Pancreas (tissue), 10 donors: ENCODE measurements around the gene HYAL4. TPM values are rescaled to one million over a fixed set of nuclear protein-coding genes. Genes with fewer than 3 reads are reported as not detected.
A peak's percentile ranks its signal among the peaks of the same experiment; 100 is the strongest.

Experiments
- ATAC-seq, 4 donors: fragments of 200-7000 bp; cut with Tn5 transposase; one replicate each; pipeline versions ENCODE4 v1.8.0 to v1.9.1; 2020; ENCODE audit warnings: mild to moderate bottlenecking in 4 of 4, moderate library complexity in 4 of 4
- DNase-seq, 6 donors: peaks; one replicate each; pipeline ENCODE4 v3.0.0-alpha.2; 2020
- FAIRE-seq: peaks from 2 replicates; lab custom pipeline; 2012; peaks lifted over from hg19 to GRCh38; lab: Jason Lieb, UNC
- H3K27ac ChIP-seq, 4 donors: fragments of 200-600 bp; sonication (generic); 1 replicate in 3 of 4; 2 replicates in 1 of 4; pipeline versions ENCODE4 v1.5.0 to v1.8.0; 2020
- H3K27me3 ChIP-seq, 4 donors: fragments of 200-600 bp; one replicate each; pipeline ENCODE4 v1.8.0; 2021
- H3K36me3 ChIP-seq, 3 donors: fragments of 200-600 bp; sonication (generic) in 1 of 3; one replicate each; pipeline versions ENCODE4 v1.5.0 to v1.8.0; 2020 to 2021
- H3K4me1 ChIP-seq, 3 donors: fragments of 200-600 bp; one replicate each; pipeline ENCODE4 v1.8.0; 2021
- H3K4me3 ChIP-seq, 4 donors: fragments of 200-600 bp; sonication (generic) in 2 of 4; one replicate each; pipeline versions ENCODE4 v1.5.0 to v1.8.0; 2020 to 2021
- H3K9me3 ChIP-seq, 4 donors: fragments of 200-600 bp; one replicate each; pipeline ENCODE4 v1.8.0; 2021
- WGBS, 2 donors: extraction: QIAGEN DNeasy Blood & Tissue Kit; methylation state at CpG; one replicate each; pipeline ENCODE4 v1.1.7; 2013; 5-methylcytosine and 5-hydroxymethylcytosine counted together
- intact Hi-C, 3 donors: fragments of 100-400 bp; cut with DNase I; formaldehyde crosslinking; loops; one replicate each; pipeline versions ENCODE4 v1.11.1 to v1.14.2; 2022
- polyA plus RNA-seq, 2 donors: library from polyadenylated mRNA; stranded (reverse); fragments of 200-250 nt; gene quantifications; one replicate each; pipeline ENCODE4 v1.2.3, GENCODE V29; 2013
- total RNA-seq, 6 donors: library from RNA; stranded (reverse); fragmentation: NEBNext Ultra II Directional in 4 of 6; extraction: Animal tissue kit (Norgen Biotek cat#: 25700) in 4 of 6; gene quantifications; one replicate each; pipeline versions ENCODE4 v1.2.1 to v1.2.4, GENCODE V29; 2021 to 2023
- TF ChIP-seq, protein P1 (sequence below), 4 donors: fragments of 200-600 bp; sonication (generic) in 3 of 4; IDR thresholded peaks; one replicate each; pipeline versions ENCODE4 v1.5.0 to v1.8.0; 2021; ENCODE audit warnings: antibody characterized with exemption in 4 of 4
- donor health status: healthy with polysubstance abuse.
- donor health status: DM: no; HTN: no; CAD: no; lungs with moderate emphysema.
- donor health status: DM: no; HTN: no; CAD: no.
- donor health status: control.
- donor health status: control.
- donor health status: Bipolar disorder and iron deficiency.
- donor health status: DM: yes; HTN: yes; CAD: no.
- donor health status: DM: no; HTN: no; CAD: no.
- donor health status: DM: no; HTN: no; CAD: no.
- donor health status: DM: yes; HTN: yes; CAD: no.

Gene HYAL4, protein sequence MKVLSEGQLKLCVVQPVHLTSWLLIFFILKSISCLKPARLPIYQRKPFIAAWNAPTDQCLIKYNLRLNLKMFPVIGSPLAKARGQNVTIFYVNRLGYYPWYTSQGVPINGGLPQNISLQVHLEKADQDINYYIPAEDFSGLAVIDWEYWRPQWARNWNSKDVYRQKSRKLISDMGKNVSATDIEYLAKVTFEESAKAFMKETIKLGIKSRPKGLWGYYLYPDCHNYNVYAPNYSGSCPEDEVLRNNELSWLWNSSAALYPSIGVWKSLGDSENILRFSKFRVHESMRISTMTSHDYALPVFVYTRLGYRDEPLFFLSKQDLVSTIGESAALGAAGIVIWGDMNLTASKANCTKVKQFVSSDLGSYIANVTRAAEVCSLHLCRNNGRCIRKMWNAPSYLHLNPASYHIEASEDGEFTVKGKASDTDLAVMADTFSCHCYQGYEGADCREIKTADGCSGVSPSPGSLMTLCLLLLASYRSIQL
- total RNA-seq (not detected), polyA plus RNA-seq (not detected)

DNA sequence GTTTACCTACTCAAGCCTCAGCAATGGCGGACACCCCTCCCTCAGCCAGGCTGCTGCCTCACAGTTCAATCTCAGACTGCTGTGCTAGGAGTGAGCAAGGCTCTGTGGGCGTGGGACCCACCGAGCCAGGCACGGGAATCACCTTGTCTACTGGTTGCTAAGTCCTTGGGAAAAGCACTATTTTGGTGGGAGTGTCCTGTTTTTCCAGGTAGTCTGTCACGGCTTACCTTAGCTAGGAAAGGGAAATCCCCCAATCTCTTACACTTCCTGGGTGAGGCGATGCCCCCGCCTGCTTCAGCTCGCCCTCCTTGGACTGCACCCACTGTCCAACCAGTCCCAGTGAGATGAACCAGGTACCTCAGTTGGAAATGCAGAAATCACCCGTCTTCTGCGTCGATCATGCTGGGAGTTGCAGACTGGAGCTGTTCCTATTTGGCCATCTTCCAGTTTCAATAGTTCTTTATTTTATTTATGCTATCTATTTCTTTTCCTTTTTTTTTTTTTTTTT lies at the start of gene HYAL4:
HYAL4 (plus strand) TSS at position 458 of the 508 bp plus-strand sequence. CDS start 23,105 bp downstream, outside the sequence.
- no peak for ATAC-seq

DNA sequence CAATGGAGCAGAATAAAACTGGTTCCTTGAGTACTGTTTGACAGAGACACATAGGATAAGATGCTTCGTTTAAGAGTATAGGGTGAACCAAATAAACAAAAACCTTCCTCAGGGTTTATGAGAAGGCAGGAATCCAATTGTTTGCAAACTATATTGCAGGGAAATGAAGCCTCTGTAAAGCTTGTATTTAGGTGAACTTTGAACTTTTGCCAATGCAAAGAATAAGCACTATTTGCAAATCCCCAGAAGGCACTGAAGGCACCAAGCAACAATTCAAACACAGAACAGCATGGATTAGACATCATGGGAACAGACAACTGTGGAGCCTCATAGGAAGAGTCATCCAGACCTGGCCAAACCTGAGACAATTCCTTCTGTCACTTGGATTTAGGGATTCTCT lies 49.1 kb upstream of the HYAL4 start:
- no peak for FAIRE-seq
- Histone ChIP-seq H3K36me3 (no peaks in the 10 kb centered on the region), H3K27me3 (no peaks in the 10 kb centered on the region), H3K4me1 (peaks cover 7 to 12% (median 9%) of the 10 kb centered on the region in 3 donors), H3K27ac (no peak overlapping the region), H3K4me3 (no peak overlapping the region), H3K9me3 (no peaks in the 10 kb centered on the region)
- TF ChIP-seq, protein P1, sequence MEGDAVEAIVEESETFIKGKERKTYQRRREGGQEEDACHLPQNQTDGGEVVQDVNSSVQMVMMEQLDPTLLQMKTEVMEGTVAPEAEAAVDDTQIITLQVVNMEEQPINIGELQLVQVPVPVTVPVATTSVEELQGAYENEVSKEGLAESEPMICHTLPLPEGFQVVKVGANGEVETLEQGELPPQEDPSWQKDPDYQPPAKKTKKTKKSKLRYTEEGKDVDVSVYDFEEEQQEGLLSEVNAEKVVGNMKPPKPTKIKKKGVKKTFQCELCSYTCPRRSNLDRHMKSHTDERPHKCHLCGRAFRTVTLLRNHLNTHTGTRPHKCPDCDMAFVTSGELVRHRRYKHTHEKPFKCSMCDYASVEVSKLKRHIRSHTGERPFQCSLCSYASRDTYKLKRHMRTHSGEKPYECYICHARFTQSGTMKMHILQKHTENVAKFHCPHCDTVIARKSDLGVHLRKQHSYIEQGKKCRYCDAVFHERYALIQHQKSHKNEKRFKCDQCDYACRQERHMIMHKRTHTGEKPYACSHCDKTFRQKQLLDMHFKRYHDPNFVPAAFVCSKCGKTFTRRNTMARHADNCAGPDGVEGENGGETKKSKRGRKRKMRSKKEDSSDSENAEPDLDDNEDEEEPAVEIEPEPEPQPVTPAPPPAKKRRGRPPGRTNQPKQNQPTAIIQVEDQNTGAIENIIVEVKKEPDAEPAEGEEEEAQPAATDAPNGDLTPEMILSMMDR (IDR thresholded peaks at IDR 0.05), result no peak
- WGBS, 2 donors, result 92 to 97% methylated on average over 1 of the region's 1 CpG
- no peak for DNase-seq
- intact Hi-C loops, result loop anchor here in 1 of 3 donors (10.0 kb wide), 1 partner anchor 69 kb away; no protein-coding TSS in a partner anchor
- no peak for ATAC-seq

More for the DNA sequence above, at the start of gene HYAL4:
- DNase-seq (no peak), FAIRE-seq (no peak)
- H3K9me3 ChIP-seq, result no peaks in the 10 kb centered on the region
- H3K36me3 ChIP-seq, result no peaks in the 10 kb centered on the region
- 82 to 85% methylated on average over 11 of the region's 11 CpGs for WGBS, 2 donors
- H3K27me3 ChIP-seq, result no peaks in the 10 kb centered on the region
- no peak within 1 kb of the TSS for H3K4me3 ChIP-seq
- H3K27ac ChIP-seq, result no peak within 1 kb of the TSS
- intact Hi-C loops, result no loop called here
- H3K4me1 ChIP-seq, result no peaks in the 10 kb centered on the region
- TF ChIP-seq, protein P1 (IDR thresholded peaks at IDR 0.05), result no peak

DNA sequence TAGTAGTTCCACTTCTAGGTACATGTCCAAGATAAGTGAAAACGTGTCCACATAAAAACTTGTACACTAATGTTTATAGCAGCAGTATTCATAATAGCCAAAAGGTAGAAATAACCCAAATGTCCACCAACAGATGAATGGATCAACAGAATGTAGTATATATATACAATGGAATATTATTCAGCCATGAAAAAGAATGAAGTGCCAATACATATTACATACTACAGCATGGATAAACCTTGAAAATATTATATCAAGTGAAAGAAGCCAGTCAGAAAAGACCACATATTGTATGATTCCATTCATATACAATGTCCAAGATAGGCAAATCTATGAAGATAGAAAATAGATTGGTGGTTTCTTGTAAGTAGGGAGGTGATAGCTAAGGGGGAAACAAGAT lies 48.4 kb upstream of the HYAL4 start:
- 65 to 78% methylated on average over 1 of the region's 1 CpG for WGBS, 2 donors
- no peak for DNase-seq
- Histone ChIP-seq H3K4me3 (no peak overlapping the region), H3K36me3 (no peaks in the 10 kb centered on the region), H3K9me3 (no peaks in the 10 kb centered on the region), H3K27ac (no peak overlapping the region), H3K27me3 (no peaks in the 10 kb centered on the region), H3K4me1 (peaks cover 7 to 12% (median 9%) of the 10 kb centered on the region in 3 donors)
- ATAC-seq, result no peak
- FAIRE-seq, result peak; percentile 5
- TF ChIP-seq, protein P1 (IDR thresholded peaks at IDR 0.05), result no peak
- intact Hi-C loops, result loop anchor here in 1 of 3 donors (10.0 kb wide), 1 partner anchor 68 kb away; no protein-coding TSS in a partner anchor

DNA sequence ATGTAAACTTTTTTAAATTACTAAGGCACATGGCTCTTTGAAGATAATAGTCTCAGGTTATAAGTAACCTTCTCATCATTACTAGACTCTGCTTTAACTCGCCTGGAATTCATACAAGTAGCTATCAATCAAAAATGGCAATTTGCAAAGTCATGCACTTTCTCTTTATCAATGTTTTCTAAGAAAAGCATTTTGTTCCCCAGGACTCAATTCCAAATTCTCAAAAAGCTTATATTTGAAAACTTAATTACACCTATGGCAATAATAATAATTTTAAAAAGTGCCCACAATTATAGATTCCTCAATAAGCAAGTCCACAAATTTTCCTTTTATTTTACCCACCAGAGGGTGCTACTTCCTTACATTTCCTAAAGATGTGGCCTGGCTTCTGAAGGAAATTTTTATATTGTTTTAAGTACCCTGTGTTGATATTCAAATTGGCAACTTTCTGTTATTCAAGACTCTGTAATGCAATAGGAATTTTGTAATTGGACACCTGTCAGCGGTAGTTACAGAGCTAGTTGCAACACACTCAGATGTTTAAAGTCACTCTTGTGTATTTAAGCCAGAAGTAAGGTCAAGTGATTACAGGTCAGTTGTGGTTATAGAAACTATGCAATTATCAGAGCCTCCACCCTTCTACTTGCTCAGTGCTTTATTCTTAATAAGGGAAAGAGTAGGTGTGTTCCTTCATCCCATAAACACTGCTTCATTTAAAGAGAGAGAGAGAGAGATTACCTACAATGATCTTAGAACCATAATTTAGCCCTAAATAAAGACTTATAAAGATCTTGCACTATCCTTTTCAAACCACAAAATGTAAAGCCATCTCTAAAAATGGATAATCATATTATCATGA lies 47.1 kb upstream of the HYAL4 start:
- FAIRE-seq, result peak; percentile 92
- Histone ChIP-seq H3K27me3 (no peaks in the 10 kb centered on the region), H3K27ac (peak overlapping the region in 3 of 4 donors; percentile 13 to 55 (median 36)), H3K9me3 (no peaks in the 10 kb centered on the region), H3K4me1 (peaks cover 7 to 12% (median 9%) of the 10 kb centered on the region in 3 donors), H3K4me3 (no peak overlapping the region), H3K36me3 (no peaks in the 10 kb centered on the region)
- TF ChIP-seq, protein P1 (IDR thresholded peaks at IDR 0.05), result peak; percentile 9 to 47 (median 25)
- 13 to 20% methylated on average over 2 of the region's 2 CpGs for WGBS, 2 donors
- peak in 3 of 6 donors; percentile 26 to 38 (median 27) for DNase-seq
- intact Hi-C loops, result loop anchor here in 1 of 3 donors (10.0 kb wide), 1 partner anchor 67 kb away; no protein-coding TSS in a partner anchor
- peak; percentile 96 to 99 (median 98) for ATAC-seq
